Muscle layer of colon (tissue), 2 donors: ENCODE data around the gene C11orf91.
"Not testable (repeated sequence)": the region's sequence is repeated elsewhere in the genome, so short reads cannot be mapped to it uniquely, and the experiment has no call there.

Experiments
- H3K27ac ChIP-seq: one replicate; pipeline ENCODE4 v1.7.0; 2013; ENCODE audit warnings: low read depth, mild to moderate bottlenecking, low read length, moderate library complexity
- H3K27me3 ChIP-seq, 2 donors: one replicate each; pipeline ENCODE4 v1.7.0; 2013; ENCODE audit warnings: low read length in 2 of 2, mild to moderate bottlenecking in 2 of 2; ENCODE audit not compliant: insufficient read depth in 2 of 2, control insufficient read depth in 1 of 2
- H3K36me3 ChIP-seq: one replicate; pipeline ENCODE4 v1.7.0; 2013; ENCODE audit warnings: mild to moderate bottlenecking, low read length; ENCODE audit not compliant: insufficient read depth
- H3K4me1 ChIP-seq: one replicate; pipeline ENCODE4 v1.7.0; 2013; ENCODE audit warnings: mild to moderate bottlenecking, low read length; ENCODE audit not compliant: insufficient read depth
- H3K4me3 ChIP-seq, 2 donors: one replicate each; pipeline ENCODE4 v1.7.0; 2013; ENCODE audit warnings: low read length in 2 of 2, low read depth in 1 of 2, mild to moderate bottlenecking in 1 of 2, moderate library complexity in 1 of 2
- H3K9ac ChIP-seq: one replicate; pipeline ENCODE4 v1.7.0; 2013; ENCODE audit warnings: low read length
- H3K9me3 ChIP-seq: one replicate; pipeline ENCODE4 v1.7.0; 2013; ENCODE audit warnings: mild to moderate bottlenecking, low read length
- donor health status: abdominal sarcoma.
- donor health status: Adenocarcinoma of cecum.

The C11orf91 gene

GRCh38 chr11:33718440-33718839 lies 17.8 kb upstream of the C11orf91 start:
- Histone ChIP-seq H3K36me3 (peaks cover 42% of the 10 kb centered on the region), H3K9ac (no peak overlapping the region), H3K27ac (no peak overlapping the region), H3K4me1 (peaks cover 24% of the 10 kb centered on the region), H3K27me3 (no peaks in the 10 kb centered on the region), H3K4me3 (no peak overlapping the region), H3K9me3 (no peaks in the 10 kb centered on the region)

- H3K9me3 ChIP-seq = no peaks in the 10 kb centered on the region
- no peak overlapping the region for H3K27ac ChIP-seq
- peaks cover 36% of the 10 kb centered on the region for H3K36me3 ChIP-seq
- no peak overlapping the region for H3K9ac ChIP-seq
- peaks cover 2% of the 10 kb centered on the region for H3K4me1 ChIP-seq
- H3K4me3 ChIP-seq = no peak overlapping the region
- no peaks in the 10 kb centered on the region for H3K27me3 ChIP-seq
These were observed 15.6 kb upstream of the C11orf91 start for GRCh38 chr11:33716243-33716642.

- Histone ChIP-seq H3K9me3 (no peaks in the 10 kb centered on the region), H3K4me1 (no peaks in the 10 kb centered on the region), H3K36me3 (peaks cover 45% of the 10 kb centered on the region), H3K27me3 (no peaks in the 10 kb centered on the region), H3K9ac (no peak overlapping the region), H3K4me3 (no peak overlapping the region), H3K27ac (no peak overlapping the region)
These were observed 13.3 kb upstream of the C11orf91 start for GRCh38 chr11:33713856-33714398.

GRCh38 chr11:33713151-33713855 lies 12.7 kb upstream of the C11orf91 start:
- no peaks in the 10 kb centered on the region for H3K4me1 ChIP-seq
- H3K4me3 ChIP-seq = no peak overlapping the region
- no peak overlapping the region for H3K27ac ChIP-seq
- H3K27me3 ChIP-seq = no peaks in the 10 kb centered on the region
- H3K9me3 ChIP-seq = no peaks in the 10 kb centered on the region
- H3K36me3 ChIP-seq = peaks cover 44% of the 10 kb centered on the region
- H3K9ac ChIP-seq = no peak overlapping the region

GRCh38 chr11:33712436-33712835 lies 11.8 kb upstream of the C11orf91 start:
- Histone ChIP-seq H3K9me3 (no peaks in the 10 kb centered on the region), H3K9ac (no peak overlapping the region), H3K4me3 (no peak overlapping the region), H3K36me3 (peaks cover 42% of the 10 kb centered on the region), H3K4me1 (no peaks in the 10 kb centered on the region), H3K27ac (no peak overlapping the region), H3K27me3 (no peaks in the 10 kb centered on the region)

GRCh38 chr11:33709466-33709865 lies 8.8 kb upstream of the C11orf91 start:
- no peak overlapping the region for H3K27ac ChIP-seq
- no peaks in the 10 kb centered on the region for H3K9me3 ChIP-seq
- peaks cover 42% of the 10 kb centered on the region for H3K36me3 ChIP-seq
- no peak overlapping the region for H3K4me3 ChIP-seq
- no peaks in the 10 kb centered on the region for H3K27me3 ChIP-seq
- no peaks in the 10 kb centered on the region for H3K4me1 ChIP-seq
- H3K9ac ChIP-seq = no peak overlapping the region

- Histone ChIP-seq H3K4me3 (no peak overlapping the region), H3K36me3 (peaks cover 39% of the 10 kb centered on the region), H3K27ac (no peak overlapping the region), H3K4me1 (no peaks in the 10 kb centered on the region), H3K9ac (no peak overlapping the region), H3K9me3 (no peaks in the 10 kb centered on the region), H3K27me3 (no peaks in the 10 kb centered on the region)
These were observed 8.4 kb upstream of the C11orf91 start for GRCh38 chr11:33708985-33709384.

GRCh38 chr11:33707831-33708230 lies 7.2 kb upstream of the C11orf91 start:
- H3K27me3 ChIP-seq, H3K4me1 ChIP-seq, H3K27ac ChIP-seq, H3K9ac ChIP-seq, H3K4me3 ChIP-seq, H3K9me3 ChIP-seq: not testable (repeated sequence)
- H3K36me3 ChIP-seq = peaks cover 35% of the 10 kb centered on the region

- no peak overlapping the region for H3K27ac ChIP-seq
- no peak overlapping the region for H3K9ac ChIP-seq
- H3K4me1 ChIP-seq = peaks cover 2% of the 10 kb centered on the region
- no peak overlapping the region for H3K4me3 ChIP-seq
- no peaks in the 10 kb centered on the region for H3K9me3 ChIP-seq
- no peaks in the 10 kb centered on the region for H3K27me3 ChIP-seq
- H3K36me3 ChIP-seq = peaks cover 32% of the 10 kb centered on the region
These were observed 6.3 kb upstream of the C11orf91 start for GRCh38 chr11:33706966-33707365.

- H3K4me3 ChIP-seq = no peak overlapping the region
These were observed 5.9 kb upstream of the C11orf91 start for GRCh38 chr11:33706546-33706945.

GRCh38 chr11:33704240-33705002 lies 3.8 kb upstream of the C11orf91 start:
- Histone ChIP-seq H3K4me3 (no peak overlapping the region), H3K27me3 (no peaks in the 10 kb centered on the region), H3K9ac (no peak overlapping the region), H3K36me3 (peaks cover 20% of the 10 kb centered on the region), H3K9me3 (no peaks in the 10 kb centered on the region), H3K4me1 (peaks cover 17% of the 10 kb centered on the region), H3K27ac (no peak overlapping the region)

More at GRCh38 chr11:33706546-33706945, 5.9 kb upstream of the C11orf91 start:
- Histone ChIP-seq H3K9me3 (no peaks in the 10 kb centered on the region), H3K27ac (no peak overlapping the region), H3K4me1 (peaks cover 6% of the 10 kb centered on the region), H3K27me3 (no peaks in the 10 kb centered on the region), H3K36me3 (peaks cover 32% of the 10 kb centered on the region), H3K9ac (no peak overlapping the region)
